NOMO-1 treated with DMSO at 0.1 percent for 48 hours (cell line): Measurements from ENCODE around the gene ZNF609.
"Not testable (repeated sequence)": the region's sequence is repeated elsewhere in the genome, so short reads cannot be mapped to it uniquely, and the experiment has no call there.

Source experiments
- DNase-seq: peaks from one replicate; lab custom pipeline; 2025; ENCODE audit not compliant: unreplicated experiment; lab: John Stamatoyannopoulos, UW

The ZNF609 gene

DNA sequence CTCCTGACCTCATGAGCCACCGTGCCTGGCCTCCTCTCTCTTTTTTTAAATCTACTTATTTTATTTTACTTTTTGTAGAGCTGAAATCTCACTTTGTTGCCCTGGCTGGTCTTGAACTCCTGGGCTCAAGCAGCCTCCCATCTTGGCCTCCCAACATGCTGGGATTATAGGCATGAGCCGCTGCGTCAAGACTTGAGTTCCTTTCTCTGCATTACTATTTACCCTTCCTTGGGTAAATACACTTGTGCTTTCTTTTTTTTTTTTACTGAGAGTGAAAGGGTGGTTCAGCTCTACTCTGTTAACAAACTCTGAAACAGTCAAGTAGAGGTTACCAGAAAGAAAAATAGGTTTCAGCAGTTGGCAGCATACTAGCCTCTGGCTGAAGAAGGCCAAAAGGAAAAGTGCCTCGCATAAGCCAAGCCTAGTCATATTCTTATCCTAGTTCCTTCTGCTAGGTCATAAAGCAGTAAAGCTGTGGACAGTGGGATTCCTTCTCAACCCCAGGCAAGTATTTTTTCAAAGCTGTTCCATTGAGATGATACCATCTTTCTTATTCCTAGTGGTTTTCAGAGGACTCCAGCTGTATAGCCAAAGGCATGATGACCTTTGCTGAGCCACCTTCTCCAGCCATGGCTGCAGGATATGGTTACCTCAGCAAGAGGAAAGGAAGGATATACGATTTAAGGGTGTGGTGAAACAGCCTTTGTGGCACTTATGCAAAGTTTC lies 179.9 kb downstream of the ZNF609 start:
- DNase-seq: peak; percentile 35

- no peak for DNase-seq
These were observed 182.5 kb downstream of the ZNF609 start for GRCh38 chr15:64642875-64643274.

GRCh38 chr15:64643685-64644084 lies 183.3 kb downstream of the ZNF609 start:
- no peak for DNase-seq

DNA sequence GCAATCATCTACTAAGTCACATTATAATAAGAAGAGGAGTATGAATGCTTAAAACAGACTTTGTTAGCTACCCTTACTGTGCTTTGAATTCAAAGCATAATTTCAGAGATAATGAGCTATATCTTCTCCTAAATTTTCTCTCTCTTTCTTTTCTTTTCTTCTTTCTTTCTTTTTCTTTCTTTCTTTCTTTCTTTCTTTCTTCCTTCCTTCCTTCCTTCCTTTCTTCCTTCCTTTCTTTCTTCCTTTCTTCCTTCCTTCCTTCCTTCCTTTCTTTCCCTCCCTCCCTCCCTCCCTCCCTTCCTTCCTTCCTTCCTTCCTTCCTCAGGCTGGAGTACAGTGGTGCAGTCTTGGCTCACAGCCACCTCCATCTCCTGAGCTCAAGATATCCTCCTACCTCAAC lies 184.4 kb downstream of the ZNF609 start:
- not testable (repeated sequence) for DNase-seq

- DNase-seq: no peak
These were observed 185.6 kb downstream of the ZNF609 start for GRCh38 chr15:64645995-64646394.

- DNase-seq: no peak
These were observed 187.0 kb downstream of the ZNF609 start for GRCh38 chr15:64647367-64647766.

DNA sequence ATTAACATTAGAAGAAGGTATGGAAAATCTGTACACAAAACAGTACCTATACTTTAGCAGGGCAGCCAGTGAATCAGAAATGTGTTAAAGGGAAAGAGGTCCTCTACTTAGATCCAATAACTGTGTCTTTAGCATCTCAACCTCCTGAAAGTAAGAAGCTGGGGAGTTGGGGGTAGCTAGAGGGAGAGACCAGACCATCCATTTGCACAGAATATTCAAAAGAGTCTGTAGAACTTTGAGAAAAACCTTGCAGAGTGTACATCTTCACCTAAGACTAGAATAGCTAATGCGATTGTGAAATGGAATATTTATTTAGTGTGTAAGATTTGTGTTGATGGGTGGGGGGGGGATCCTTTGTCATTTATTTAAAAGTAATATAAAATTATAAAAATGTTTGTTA lies 190.2 kb downstream of the ZNF609 start:
- no peak for DNase-seq

- DNase-seq: no peak
These were observed 191.3 kb downstream of the ZNF609 start for GRCh38 chr15:64651601-64652191.

GRCh38 chr15:64653757-64654156 lies 193.4 kb downstream of the ZNF609 start:
- peak; percentile 4 for DNase-seq

DNA sequence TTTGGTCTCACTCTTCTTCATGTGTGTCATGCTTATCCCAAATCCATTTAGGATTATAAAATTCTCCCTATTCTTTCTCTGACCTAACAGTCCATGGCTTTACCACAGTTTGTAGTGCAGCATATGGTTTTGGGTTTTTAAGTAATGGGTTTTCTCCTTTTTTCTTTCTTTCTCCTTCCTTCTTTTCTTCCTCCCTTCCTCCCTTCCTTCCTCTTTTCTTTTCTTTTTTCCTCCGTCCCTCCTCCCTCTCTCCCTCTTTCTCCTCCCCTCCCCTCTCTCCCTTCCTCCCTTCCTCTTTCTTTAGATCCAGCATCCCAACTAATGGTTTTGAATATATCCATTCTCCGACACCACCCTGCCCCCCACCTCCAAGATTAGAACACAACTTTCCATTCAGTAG lies 196.1 kb downstream of the ZNF609 start:
- DNase-seq: no peak

DNA sequence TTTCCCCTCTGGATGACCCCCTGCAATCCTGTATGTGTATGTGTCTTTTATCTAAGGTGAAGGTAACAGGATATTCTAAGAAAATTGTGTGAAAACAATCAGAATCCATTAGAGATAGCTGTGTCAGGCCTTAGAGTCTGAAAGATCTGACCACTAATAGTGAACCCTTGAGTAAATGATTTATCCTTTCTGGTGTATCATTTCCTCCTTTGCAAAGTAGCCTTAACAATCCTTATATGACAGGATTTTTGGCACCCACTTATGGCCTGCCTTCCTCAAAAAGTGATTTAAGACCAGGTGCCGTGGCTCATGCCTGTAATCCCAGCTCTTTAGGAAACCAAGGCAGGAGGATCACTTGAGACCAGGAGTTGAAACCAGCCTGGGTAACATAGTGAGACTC lies 204.8 kb downstream of the ZNF609 start:
- no peak for DNase-seq

DNA sequence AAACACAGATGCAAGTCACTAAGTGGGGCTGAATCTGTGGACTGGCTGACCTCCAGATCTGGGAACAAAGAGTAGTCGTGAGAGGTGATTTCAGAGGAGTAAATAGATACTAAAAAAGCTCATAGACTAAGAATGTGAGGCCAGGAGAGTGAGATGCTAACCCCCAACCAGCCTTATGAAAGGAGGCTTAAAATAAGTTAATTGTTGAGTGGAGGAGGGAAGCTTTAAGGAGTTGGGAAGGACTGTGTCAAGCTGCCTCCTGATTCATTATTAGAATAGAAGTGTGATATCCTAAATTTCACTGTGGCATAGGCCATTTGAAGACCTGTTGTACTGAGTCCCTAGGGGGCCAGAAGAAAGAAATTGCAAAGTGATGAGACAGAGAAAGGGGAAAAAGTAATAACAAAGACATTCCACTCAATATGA lies 207.4 kb downstream of the ZNF609 start:
- DNase-seq: no peak

- no peak for DNase-seq
These were observed 213.5 kb downstream of the ZNF609 start for GRCh38 chr15:64673866-64674265.

- no peak for DNase-seq
These were observed 217.9 kb downstream of the ZNF609 start for GRCh38 chr15:64678126-64678819.

DNA sequence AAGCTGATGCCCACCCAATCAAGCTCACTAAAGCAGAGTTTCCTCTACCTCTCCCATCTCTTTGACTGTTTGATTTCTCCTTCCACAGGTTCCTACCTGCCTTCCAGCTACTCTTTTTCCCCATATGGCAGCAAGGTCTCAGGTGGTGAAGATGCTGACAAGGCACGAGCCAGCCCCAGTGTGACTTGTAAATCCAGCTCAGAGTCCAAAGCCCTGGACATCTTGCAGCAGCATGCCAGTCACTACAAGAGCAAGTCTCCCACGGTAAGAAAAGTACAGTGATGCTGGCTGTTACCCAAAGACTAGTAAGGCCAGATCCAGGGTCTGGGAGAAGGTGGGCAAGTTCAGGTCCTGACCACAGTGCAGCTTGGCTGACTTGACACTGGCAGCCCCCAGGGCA lies 219.7 kb downstream of the ZNF609 start:
- no peak for DNase-seq

GRCh38 chr15:64681424-64682024 lies 221.1 kb downstream of the ZNF609 start:
- DNase-seq: peak; percentile 20

DNA sequence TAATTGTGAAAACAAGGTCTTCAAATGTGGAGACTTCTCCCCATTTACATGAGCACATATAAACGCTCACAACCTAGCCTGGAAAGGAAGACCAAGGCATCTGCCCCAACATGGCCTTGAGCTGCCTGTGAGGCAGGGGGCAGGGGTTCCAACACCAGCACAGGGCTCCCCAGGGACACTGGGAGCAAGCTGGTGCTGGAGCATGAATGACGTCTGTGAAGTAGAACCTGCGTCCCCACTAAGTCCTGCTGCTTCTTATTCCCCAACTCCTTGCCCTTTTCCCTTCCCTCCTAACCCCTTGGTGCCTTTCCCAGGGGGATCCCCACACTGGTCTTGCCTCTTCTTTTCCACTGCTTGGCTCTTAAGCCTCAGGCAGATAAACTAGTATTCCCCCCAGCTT lies 221.9 kb downstream of the ZNF609 start:
- no peak for DNase-seq

GRCh38 chr15:64683378-64683777 lies 223.0 kb downstream of the ZNF609 start:
- DNase-seq: no peak

DNA sequence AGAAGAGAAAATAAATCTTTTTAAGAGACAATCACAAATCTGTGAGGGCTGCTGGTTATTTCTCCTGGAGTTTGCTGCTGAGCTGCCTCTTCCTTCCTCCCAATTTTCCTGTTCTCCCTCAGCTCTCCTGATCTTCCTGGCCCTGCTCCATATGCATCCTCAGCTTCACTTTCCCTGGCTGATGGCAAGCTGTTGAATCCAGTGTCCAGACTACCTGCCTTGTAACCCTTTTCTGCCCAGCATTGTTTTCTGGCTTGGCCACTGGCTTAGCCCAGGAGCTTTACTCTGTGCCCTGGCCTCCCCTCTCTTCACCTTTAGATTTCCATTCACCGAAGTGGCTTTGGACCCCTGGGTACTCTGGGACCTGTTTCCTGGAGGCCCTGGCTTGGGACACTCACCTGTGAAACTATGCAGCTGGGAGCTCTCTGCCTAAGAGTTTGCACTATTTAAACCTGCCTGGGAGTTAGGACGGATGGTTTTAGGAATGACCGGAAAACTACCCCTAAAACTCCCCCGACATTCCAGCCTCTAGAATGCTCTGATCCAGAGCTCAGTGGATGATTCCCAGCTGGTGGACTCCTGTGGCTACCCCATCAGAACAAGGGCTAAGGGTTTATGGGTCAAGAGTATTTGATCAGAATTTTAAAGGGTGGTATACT lies 225.0 kb downstream of the ZNF609 start:
- no peak for DNase-seq

DNA sequence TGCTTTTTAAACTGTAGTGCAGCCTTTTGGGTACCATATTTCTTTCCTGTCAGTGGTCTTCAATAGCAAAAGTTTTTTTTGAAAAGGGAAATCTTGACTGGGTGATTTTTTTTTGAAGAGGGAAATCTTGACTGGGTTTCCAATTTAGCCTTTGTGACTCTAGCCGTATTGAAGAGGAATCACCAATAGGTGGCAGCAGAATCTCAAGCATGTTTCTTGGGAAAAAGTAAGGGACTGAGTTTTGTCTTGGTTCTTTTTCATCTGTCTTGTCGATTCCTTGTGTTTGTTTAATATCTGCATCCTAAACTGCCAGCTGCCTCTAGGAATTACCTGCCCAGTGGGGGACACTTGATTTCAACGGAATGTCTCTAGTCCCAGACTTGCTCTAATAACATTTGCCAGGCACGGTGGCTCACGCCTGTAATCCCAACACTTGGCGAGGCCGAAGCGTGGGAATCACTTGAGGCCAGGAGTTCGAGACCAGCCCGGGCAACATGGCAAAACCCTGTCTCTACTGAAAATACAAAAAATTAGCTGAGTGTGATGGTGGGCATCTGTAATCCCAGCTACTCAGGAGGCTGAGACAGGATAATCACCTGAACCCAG lies 225.9 kb downstream of the ZNF609 start:
- peak; percentile 46 for DNase-seq

DNA sequence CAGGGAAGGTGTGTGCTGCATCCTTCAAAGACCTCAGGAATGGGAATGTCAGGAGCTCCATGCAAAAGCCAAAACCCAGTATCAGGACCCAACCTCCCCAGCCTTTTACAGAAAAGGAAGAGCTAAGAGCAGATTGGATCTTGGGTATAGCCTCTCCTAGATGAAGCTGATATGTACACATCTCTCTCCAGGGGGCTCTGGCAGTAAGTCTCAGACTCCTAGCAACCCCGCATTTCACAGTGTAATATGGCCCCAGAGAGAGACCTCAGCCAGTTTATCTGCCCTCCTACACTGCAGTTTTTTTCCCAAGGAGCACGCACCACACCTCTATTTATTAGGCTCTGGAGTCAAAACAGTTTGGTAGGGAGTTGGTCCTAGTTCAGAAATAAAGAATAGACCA lies 226.8 kb downstream of the ZNF609 start:
- DNase-seq: no peak
